Vagina (tissue), 2 donors: ENCODE data around the gene MYO3B.

Experiments used
- CTCF ChIP-seq, 3 experiments: fragments of 450-650 bp in 2 of 3; fragments of 200-600 bp in 1 of 3; sonication (generic) in 1 of 3; IDR thresholded peaks; one replicate each; pipeline ENCODE4 v1.5.1; 2017 to 2019; ENCODE audit warnings: antibody characterized with exemption in 3 of 3, mild to moderate bottlenecking in 2 of 3, moderate library complexity in 2 of 3
- POLR2A ChIP-seq, 2 donors: fragments of 450-650 bp; IDR thresholded peaks; one replicate each; pipeline ENCODE4 v1.6.1; 2017; ENCODE audit warnings: antibody characterized with exemption in 2 of 2, mild to moderate bottlenecking in 2 of 2, moderate library complexity in 2 of 2
- POLR2AphosphoS5 ChIP-seq, 2 donors: sonication (generic); formaldehyde crosslinking; IDR thresholded peaks; one replicate each; pipeline ENCODE4 v1.9.0; 2017; ENCODE audit warnings: antibody characterized with exemption in 2 of 2, mild to moderate bottlenecking in 2 of 2, low read depth in 1 of 2; ENCODE audit not compliant: insufficient read depth in 1 of 2

- no peak for TF ChIP-seq CTCF (IDR thresholded peaks at IDR 0.05)
- TF ChIP-seq POLR2A (IDR thresholded peaks at IDR 0.05): no peak
- no peak for TF ChIP-seq POLR2AphosphoS5 (IDR thresholded peaks at IDR 0.05; ENCODE audit: insufficient read depth in 1 of 2, low read depth in 1 of 2)
These were observed at the start of gene MYO3B for GRCh38 chr2:170177950-170178781.
